ENCODE data around the gene ELMO1. TPM values are rescaled to one million over a fixed set of nuclear protein-coding genes. Genes with fewer than 3 reads are reported as not detected.

ELMO1 gene
- total RNA-seq, 2 experiments from 2014 or later: 101 TPM

DNA sequence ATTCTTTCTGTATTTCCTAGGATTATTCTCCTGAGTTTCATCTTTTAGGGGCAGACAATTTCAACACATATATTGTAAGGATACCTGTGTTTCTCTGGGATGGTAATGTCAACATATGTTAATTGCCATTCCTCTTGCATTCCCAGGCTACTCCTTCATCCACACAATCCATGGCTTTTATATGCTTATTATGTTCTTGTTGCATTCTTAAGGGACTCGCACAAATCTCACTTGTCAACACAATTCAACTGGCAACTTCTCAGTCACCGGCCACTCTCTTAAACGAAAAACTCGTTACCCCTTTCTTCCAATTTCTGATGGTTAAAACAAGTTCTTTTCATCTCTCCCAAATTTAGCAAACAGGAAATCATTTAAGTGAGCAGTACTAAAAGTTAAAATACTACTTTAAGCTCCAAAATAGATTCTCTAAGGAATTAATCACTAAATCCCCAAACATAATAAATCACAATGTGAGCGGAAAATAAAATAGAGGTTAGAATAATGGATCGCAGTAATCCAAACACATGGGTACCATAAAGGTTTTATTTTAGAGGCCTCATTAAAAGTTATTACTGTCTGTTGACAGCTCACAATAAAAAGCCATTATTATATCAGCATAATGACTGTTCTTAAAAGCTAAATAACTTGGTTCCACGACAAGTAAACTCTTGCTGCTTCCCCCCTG lies 223.2 kb downstream of the ELMO1 start:
- Mint-ChIP-seq H3K27ac (no peak overlapping the region), H3K4me3 (no peak overlapping the region), H3K4me1 (peaks cover 8% of the 10 kb centered on the region), H3K27me3 (no peaks in the 10 kb centered on the region), H3K36me3 (peaks cover 8% of the 10 kb centered on the region), H3K9me3 (ENCODE audit: low read depth) (no peaks in the 10 kb centered on the region)
- CTCF ChIA-PET: interaction anchor here (1.2 to 1.3 kb wide), 2 partner anchors 9 to 44 kb away, joined by 3 to 4 read pairs; no protein-coding TSS in a partner anchor
- DNase-seq (no peak), ATAC-seq (no peak)

DNA sequence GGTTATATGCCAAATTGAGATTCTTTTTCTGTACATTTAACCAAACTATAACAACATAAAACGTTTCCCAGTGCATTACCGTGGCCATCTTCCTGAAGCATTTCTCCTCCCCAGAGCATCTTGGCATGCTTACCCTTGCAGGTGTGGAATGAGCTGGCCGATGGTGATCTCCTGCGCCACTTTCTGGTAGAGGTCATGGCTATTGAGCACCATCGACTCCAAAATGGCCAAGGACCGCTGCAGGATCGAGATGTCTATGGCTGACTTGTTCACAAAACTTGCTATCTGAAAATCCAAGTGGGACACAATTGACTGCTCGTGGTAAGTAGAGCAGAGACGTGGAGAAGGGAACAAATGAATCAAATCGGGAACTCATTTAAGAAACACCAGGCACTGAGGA lies 223.9 kb downstream of the ELMO1 start:
- no peak for ATAC-seq
- Mint-ChIP-seq H3K9me3 (ENCODE audit: low read depth) (no peaks in the 10 kb centered on the region), H3K27ac (no peak overlapping the region)

DNA sequence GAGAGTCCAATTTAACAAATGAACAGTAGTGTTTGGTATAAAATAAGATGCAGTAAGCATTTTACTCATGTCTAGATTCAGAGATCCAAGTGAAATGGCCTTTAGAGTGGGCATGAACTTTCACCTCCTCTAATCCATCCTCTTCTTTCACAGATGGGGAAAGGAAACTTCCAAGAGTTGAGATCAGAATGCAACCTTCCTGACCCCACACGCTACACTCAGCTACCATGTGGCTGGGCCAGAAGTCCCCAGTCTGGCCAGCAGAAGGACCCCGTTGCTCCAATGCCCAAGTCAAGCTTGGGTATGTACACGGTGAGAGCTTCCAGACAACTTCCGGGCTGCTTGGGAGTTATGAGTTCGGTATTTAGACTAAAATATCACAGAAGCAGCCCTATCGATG lies 228.0 kb downstream of the ELMO1 start:
- Mint-ChIP-seq H3K36me3 (peaks cover 3% of the 10 kb centered on the region), H3K27me3 (no peaks in the 10 kb centered on the region)
- CTCF ChIA-PET: interaction anchor here (1.2 kb wide), 1 partner anchor 23 kb away, joined by 4 read pairs; no protein-coding TSS in a partner anchor

More for the DNA sequence above, 223.9 kb downstream of the ELMO1 start:
- DNase-seq: no peak
- Mint-ChIP-seq H3K36me3 (peaks cover 5% of the 10 kb centered on the region), H3K4me1 (peaks cover 4% of the 10 kb centered on the region), H3K4me3 (no peak overlapping the region), H3K27me3 (no peaks in the 10 kb centered on the region)
- CTCF ChIA-PET: interaction anchor here (1.3 kb wide), 1 partner anchor 43 kb away, joined by 3 read pairs; no protein-coding TSS in a partner anchor

DNA sequence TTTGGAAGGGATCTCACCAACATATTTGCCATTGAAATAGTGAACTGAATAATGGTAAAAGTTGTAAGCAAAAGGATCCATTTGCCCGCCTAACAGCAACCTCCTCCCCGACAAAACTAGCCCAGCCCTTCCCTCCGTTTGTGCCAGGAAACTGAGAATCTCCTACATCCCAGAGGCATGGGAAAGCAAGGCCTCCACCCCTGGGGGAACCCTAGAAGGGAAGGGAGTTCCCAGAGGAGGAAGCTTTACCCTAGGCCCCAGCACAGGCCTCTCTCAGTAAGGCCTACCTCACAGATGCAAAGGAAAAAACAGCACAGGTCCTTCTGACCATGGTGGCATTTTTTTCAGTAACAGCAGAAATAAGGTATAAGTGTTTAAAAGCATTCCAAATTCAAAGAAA lies 229.7 kb downstream of the ELMO1 start:
- Mint-ChIP-seq H3K27ac (no peak overlapping the region), H3K4me1 (no peaks in the 10 kb centered on the region), H3K27me3 (no peaks in the 10 kb centered on the region), H3K36me3 (peaks cover 3% of the 10 kb centered on the region), H3K9me3 (ENCODE audit: low read depth) (no peaks in the 10 kb centered on the region), H3K4me3 (no peak overlapping the region)
- ATAC-seq (no peak), DNase-seq (no peak)
- CTCF ChIA-PET: no interaction called here

More for the DNA sequence above, 228.0 kb downstream of the ELMO1 start:
- H3K9me3 Mint-ChIP-seq (ENCODE audit: low read depth): no peaks in the 10 kb centered on the region
- H3K4me1 Mint-ChIP-seq: no peaks in the 10 kb centered on the region
- no peak overlapping the region for H3K4me3 Mint-ChIP-seq
- no peak for DNase-seq
- no peak overlapping the region for H3K27ac Mint-ChIP-seq
- ATAC-seq: no peak

DNA sequence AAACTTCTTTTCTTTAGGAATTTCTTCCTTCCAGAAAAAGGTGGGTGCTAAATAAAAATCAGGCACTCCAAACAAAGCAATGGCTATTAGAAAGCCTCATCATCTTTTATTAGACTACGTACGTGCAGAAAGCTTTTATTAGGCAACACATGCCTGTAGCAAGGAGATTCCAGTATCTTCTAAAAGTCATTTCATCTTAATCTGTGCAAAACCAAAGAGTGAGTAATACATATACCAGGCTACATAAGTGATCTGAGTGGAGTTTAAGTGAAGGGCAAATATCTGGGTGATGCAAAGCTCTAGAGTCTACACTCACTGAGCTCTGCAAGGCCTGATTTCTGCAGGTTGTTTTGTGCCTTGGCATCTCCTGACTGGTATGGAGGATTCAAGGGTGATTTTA lies 231.7 kb downstream of the ELMO1 start:
- H3K36me3 Mint-ChIP-seq: peaks cover 12% of the 10 kb centered on the region
- no peaks in the 10 kb centered on the region for H3K27me3 Mint-ChIP-seq
- H3K4me3 Mint-ChIP-seq: no peak overlapping the region
- ATAC-seq (peak; percentile 27), DNase-seq (no peak)
- H3K9me3 Mint-ChIP-seq (ENCODE audit: low read depth): no peaks in the 10 kb centered on the region
- H3K27ac Mint-ChIP-seq: no peak overlapping the region
- H3K4me1 Mint-ChIP-seq: no peaks in the 10 kb centered on the region
- CTCF ChIA-PET: no interaction called here

DNA sequence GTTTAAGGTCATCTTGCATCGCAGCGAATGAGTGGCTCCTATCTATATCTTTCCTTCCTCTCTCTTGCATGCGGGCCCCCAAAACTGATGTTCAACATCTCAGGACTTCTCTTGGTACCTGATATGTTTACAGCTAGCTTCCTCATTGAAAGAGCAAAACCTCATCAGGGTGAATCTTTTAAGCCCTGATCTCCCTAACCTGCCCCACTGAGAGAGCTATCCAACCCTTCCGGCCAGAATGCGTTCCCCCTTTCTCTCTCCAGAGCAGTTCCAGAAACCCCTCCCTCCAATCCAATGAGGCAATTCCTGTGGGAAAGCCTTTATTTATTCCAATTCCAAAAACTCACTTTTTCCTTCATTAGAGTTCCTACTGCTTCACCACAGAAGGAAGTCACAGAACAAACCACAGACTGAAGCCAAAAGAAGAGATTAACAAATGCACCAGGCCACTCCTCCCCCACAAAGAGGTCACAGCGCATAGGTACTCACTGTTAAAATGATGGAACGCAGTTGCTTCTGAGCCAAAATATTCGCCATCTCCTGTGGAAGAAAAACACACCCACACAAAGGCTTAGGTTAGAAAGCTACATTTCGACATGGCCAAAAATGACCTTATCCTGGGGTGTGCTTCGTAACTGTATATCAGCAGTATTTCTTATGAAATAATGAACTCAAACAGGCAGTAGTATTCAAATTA lies 232.4 kb downstream of the ELMO1 start:
- no peaks in the 10 kb centered on the region for H3K27me3 Mint-ChIP-seq
- no peak for DNase-seq
- CTCF ChIA-PET: no interaction called here
- H3K27ac Mint-ChIP-seq: no peak overlapping the region
- H3K36me3 Mint-ChIP-seq: peaks cover 10% of the 10 kb centered on the region
- no peak for ATAC-seq
- no peak overlapping the region for H3K4me3 Mint-ChIP-seq
- H3K4me1 Mint-ChIP-seq: no peaks in the 10 kb centered on the region
- no peaks in the 10 kb centered on the region for H3K9me3 Mint-ChIP-seq (ENCODE audit: low read depth)

DNA sequence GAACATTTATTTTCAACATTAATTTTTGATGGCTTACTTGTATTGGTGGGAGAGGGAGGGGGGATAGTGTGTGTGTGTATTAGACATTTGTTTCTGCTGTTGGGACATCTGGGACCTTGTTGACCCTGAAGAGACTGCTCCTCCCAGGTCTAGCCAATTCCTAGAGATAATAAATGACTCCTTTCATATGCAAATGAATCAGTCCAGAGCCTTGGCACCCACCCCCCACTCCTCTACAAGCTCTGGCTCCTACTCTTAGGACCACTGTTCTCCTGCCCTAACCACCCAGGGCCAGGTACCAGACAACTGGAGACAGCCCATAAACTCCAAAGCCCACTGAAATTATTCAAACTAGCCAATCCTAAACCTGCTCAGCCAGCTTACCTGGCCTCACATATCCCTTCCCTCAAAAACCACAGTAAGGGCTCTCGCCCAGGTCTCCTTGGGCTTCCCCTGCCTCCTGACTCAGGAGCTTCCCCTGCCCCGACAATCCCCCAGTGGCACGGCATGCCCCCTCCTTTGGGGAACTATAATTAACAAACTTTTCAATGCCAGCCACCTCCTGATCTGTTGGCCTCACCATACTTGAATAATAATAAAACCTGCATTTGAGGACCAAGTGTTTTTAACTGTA lies 233.3 kb downstream of the ELMO1 start:
- ATAC-seq (no peak), DNase-seq (no peak)
- H3K36me3 Mint-ChIP-seq: peaks cover 13% of the 10 kb centered on the region
- H3K4me1 Mint-ChIP-seq: no peaks in the 10 kb centered on the region
- H3K9me3 Mint-ChIP-seq (ENCODE audit: low read depth): no peaks in the 10 kb centered on the region
- no peak overlapping the region for H3K4me3 Mint-ChIP-seq
- no peak overlapping the region for H3K27ac Mint-ChIP-seq
- CTCF ChIA-PET: interaction anchor here (1.2 kb wide), 1 partner anchor 14 kb away, joined by 3 read pairs; no protein-coding TSS in a partner anchor
- H3K27me3 Mint-ChIP-seq: no peaks in the 10 kb centered on the region

DNA sequence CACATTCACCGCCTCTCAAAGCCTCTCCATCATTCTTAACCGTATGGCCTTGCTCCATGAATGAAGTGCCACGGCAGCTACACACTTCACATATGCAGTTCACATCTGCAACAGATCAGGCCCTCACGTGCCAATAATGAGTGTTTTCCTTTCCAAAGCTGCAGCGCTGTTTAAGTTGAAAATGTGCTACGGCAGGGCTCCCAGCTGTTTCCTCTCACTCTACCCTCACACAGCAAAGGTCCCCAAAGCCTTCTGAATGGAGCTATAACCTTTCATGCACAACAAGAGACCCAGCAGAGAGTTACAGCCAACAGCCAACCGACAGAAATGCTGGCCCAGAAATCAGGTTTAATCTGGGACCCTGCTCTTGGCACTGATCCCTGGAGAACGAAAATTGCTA lies 236.1 kb downstream of the ELMO1 start:
- Mint-ChIP-seq H3K4me3 (no peak overlapping the region), H3K27ac (no peak overlapping the region), H3K27me3 (no peaks in the 10 kb centered on the region), H3K4me1 (no peaks in the 10 kb centered on the region), H3K36me3 (peaks cover 13% of the 10 kb centered on the region), H3K9me3 (ENCODE audit: low read depth) (no peaks in the 10 kb centered on the region)
- DNase-seq (no peak), ATAC-seq (no peak)
- CTCF ChIA-PET: interaction anchor here (0.9 kb wide), 1 partner anchor 283 kb away, joined by 3 read pairs; no protein-coding TSS in a partner anchor

DNA sequence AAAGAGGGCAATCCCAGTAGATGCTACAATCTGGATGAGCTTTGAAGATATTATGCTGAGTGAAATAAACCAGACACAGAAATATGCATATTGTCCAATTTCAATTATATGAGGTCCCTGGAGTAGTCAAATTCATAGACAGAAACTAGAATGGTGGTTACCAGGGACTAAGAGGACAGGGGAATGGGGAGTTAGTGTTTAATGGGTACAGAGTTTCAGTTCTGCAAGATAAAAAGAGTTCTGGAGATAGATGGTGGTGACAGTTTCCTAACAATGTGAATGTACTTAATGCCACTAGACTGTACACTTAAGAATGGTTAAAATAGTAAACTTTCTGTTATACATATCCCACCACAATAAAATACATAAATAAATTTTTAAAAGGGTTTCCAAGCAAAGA lies 236.6 kb downstream of the ELMO1 start:
- Mint-ChIP-seq H3K4me3 (no peak overlapping the region), H3K4me1 (no peaks in the 10 kb centered on the region), H3K27me3 (no peaks in the 10 kb centered on the region), H3K9me3 (ENCODE audit: low read depth) (no peaks in the 10 kb centered on the region), H3K27ac (no peak overlapping the region), H3K36me3 (peaks cover 13% of the 10 kb centered on the region)
- DNase-seq (no peak), ATAC-seq (no peak)
- CTCF ChIA-PET: interaction anchor here (0.9 kb wide), 1 partner anchor 284 kb away, joined by 3 read pairs; no protein-coding TSS in a partner anchor

DNA sequence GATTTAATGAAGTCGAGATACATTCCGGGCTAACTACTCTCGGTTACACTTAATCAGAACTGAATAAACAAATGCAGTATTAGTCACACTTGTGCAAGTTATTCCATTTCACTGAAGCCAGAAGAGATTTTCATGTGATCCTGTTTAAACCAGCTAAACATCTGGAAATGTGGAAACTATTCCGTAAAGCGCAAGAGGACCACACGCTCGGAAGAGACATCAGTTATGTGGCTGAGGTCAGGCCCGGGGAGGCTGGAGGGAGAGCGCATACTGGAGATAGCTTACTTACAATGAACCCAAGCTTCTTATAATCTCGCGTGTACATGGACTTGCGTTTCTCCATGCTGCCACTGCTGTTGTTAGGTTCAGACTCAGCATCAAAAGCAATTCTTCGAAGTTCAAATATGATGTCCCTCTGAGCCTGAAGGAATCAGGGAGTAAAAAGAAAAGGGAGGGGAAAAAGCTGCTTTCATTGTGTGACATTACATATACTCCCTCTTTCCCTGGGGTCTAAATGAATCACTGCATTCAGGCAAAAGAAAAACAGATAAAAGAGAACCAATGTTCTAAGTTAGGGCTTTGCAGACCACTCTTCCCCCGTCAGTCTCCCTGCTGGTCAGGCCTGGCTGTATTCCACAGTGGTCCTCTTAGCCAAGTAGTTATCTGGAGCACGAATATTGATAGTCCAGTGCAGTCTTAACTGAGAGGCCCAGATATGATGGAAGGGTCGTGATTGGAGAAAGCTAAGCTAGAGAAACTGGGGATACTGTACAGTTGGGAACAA lies 237.4 kb downstream of the ELMO1 start:
- H3K9me3 Mint-ChIP-seq (ENCODE audit: low read depth): no peaks in the 10 kb centered on the region
- H3K4me3 Mint-ChIP-seq: no peak overlapping the region
- DNase-seq (no peak), ATAC-seq (no peak)
- H3K36me3 Mint-ChIP-seq: peaks cover 13% of the 10 kb centered on the region
- no peaks in the 10 kb centered on the region for H3K27me3 Mint-ChIP-seq
- no peak overlapping the region for H3K27ac Mint-ChIP-seq
- peaks cover 5% of the 10 kb centered on the region for H3K4me1 Mint-ChIP-seq
- CTCF ChIA-PET: interaction anchor here (1.0 to 4.7 kb wide), 2 partner anchors 10 to 12 kb away, joined by 3 to 15 read pairs; no protein-coding TSS in a partner anchor

DNA sequence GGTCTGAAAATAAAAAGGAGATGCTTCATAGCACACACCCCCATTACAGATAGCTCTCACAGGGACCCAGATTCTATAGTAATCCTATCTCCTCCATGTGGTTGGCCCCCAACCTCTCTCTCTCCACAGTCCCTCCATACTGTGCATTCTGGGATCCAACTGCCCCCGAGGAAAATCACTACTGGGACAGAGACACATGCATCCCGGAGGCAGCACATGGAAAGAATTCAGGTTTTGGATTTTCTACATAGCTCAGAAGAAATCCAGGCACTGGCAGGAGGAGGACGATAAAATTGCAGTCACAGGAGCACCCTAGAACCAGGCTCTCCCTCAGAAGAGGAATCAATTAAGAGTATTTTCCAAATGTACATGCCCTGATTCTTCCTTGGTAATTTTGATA lies 239.5 kb downstream of the ELMO1 start:
- CTCF ChIA-PET: interaction anchor here (1.3 to 4.7 kb wide), 5 partner anchors 10 to 721 kb away, joined by 3 to 15 read pairs (median 3); no protein-coding TSS in a partner anchor
- H3K27ac Mint-ChIP-seq: no peak overlapping the region
- H3K27me3 Mint-ChIP-seq: no peaks in the 10 kb centered on the region
- H3K4me1 Mint-ChIP-seq: peaks cover 14% of the 10 kb centered on the region
- no peak overlapping the region for H3K4me3 Mint-ChIP-seq
- H3K9me3 Mint-ChIP-seq (ENCODE audit: low read depth): no peaks in the 10 kb centered on the region
- peaks cover 32% of the 10 kb centered on the region for H3K36me3 Mint-ChIP-seq
- ATAC-seq (no peak), DNase-seq (no peak)

DNA sequence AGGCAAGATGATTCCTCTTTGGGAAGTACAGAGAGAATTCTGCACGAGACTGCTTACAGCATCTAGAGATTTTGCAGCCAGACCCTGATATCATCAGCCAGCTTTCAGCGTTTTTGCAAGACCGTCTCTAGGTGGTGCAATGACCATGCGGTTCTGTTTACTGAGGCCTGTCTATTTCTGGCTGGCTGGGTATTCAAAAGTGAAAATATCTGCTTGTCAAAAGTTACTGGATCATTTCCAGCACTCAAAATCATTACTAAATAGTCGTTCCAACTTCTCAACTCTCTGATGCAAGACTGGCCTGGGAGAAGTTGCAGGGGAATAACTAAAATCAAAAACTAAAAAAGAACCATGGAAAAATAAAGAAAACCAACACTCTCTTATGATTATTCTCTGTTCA lies 240.1 kb downstream of the ELMO1 start:
- ATAC-seq: peak; percentile 51
- Mint-ChIP-seq H3K27me3 (no peaks in the 10 kb centered on the region), H3K9me3 (ENCODE audit: low read depth) (no peaks in the 10 kb centered on the region), H3K4me1 (peaks cover 14% of the 10 kb centered on the region), H3K4me3 (no peak overlapping the region), H3K27ac (no peak overlapping the region), H3K36me3 (peaks cover 36% of the 10 kb centered on the region)
- CTCF ChIA-PET: interaction anchor here (0.8 to 4.7 kb wide), 7 partner anchors 10 to 721 kb away, joined by 3 to 15 read pairs (median 3); no protein-coding TSS in a partner anchor
- peak; percentile 46 for DNase-seq

DNA sequence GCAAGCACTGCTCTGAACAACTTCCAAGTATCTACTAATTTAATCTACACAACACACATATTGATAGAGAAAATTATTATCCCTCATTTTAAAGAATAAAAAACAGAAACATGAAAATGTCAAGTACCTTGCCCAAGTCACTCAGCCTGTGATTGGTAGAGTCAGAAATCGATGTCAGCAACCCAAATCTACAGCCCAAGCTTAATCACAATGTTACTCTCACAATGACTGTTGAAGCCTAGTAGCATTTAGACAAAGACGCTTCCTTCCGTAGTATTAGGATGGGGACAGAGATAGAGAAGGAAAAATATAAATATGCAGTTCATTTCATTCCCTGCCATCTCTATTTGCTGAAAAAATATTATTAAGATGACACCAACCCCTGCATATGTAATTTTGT lies 242.5 kb downstream of the ELMO1 start:
- H3K4me3 Mint-ChIP-seq: no peak overlapping the region
- peak; percentile 47 for ATAC-seq
- no peaks in the 10 kb centered on the region for H3K27me3 Mint-ChIP-seq
- no peak for DNase-seq
- peaks cover 14% of the 10 kb centered on the region for H3K4me1 Mint-ChIP-seq
- peak overlapping the region; percentile 6 for H3K27ac Mint-ChIP-seq
- H3K9me3 Mint-ChIP-seq (ENCODE audit: low read depth): no peaks in the 10 kb centered on the region
- peaks cover 28% of the 10 kb centered on the region for H3K36me3 Mint-ChIP-seq
- CTCF ChIA-PET: interaction anchor here (1.6 to 4.7 kb wide), 2 partner anchors 7 to 12 kb away, joined by 4 to 15 read pairs; no protein-coding TSS in a partner anchor

All from activated CD8-positive, alpha-beta memory T cell treated with anti-CD3 and anti-CD28 coated beads, Interleukin-2, amount 10 ng/mL, durations not matched to agents 7 days and 5 days (primary cell).